H1 (cell line): Measurements from ENCODE around the gene DENND6B. TPM values are rescaled to one million over a fixed set of nuclear protein-coding genes. Genes with fewer than 3 reads are reported as not detected.

ENCODE experiments used
- ATF3 ChIP-seq: IDR thresholded peaks from 2 replicates; pipeline ENCODE4 v1.6.1; 2011; ENCODE audit warnings: low read depth, mild to moderate bottlenecking, low read length; ENCODE audit not compliant: insufficient read depth
- NANOG ChIP-seq: IDR thresholded peaks from 2 replicates; pipeline ENCODE4 v1.6.1; 2011; ENCODE audit warnings: low read length, low read depth, mild to moderate bottlenecking, inconsistent platforms; ENCODE audit not compliant: insufficient read depth, poor library complexity, severe bottlenecking
- NRF1 ChIP-seq: IDR thresholded peaks from 2 replicates; pipeline ENCODE4 v1.6.1; 2011; ENCODE audit warnings: mild to moderate bottlenecking, low read depth, low read length, improper control_type of control experiment
- TAF7 ChIP-seq: optimal IDR thresholded peaks from 2 replicates; pipeline ENCODE3; 2011; ENCODE audit warnings: low read depth, mild to moderate bottlenecking, inconsistent platforms, low read length, moderate library complexity, borderline replicate concordance
- TCF12 ChIP-seq: IDR thresholded peaks from 2 replicates; pipeline ENCODE4 v1.6.1; 2011; ENCODE audit warnings: low read depth, mild to moderate bottlenecking, low read length
- YY1 ChIP-seq: IDR thresholded peaks from 2 replicates; pipeline ENCODE4 v1.6.1; 2011; ENCODE audit warnings: low read depth, mild to moderate bottlenecking, low read length
- ZNF274 ChIP-seq: IDR thresholded peaks from 2 replicates; pipeline ENCODE4 v1.7.0; 2012; ENCODE audit warnings: low read length, borderline replicate concordance; ENCODE audit errors: extremely low read depth
- polyA plus RNA-seq, 7 experiments: library from polyadenylated mRNA; depleted of rRNA in 3 of 7; stranded (reverse) in 5 of 7; unstranded in 2 of 7; fragments of >200 nt in 5 of 7; fragments of 200-250 nt in 2 of 7; gene quantifications; 1 replicate in 5 of 7; 2 replicates in 1 of 7; 4 replicates in 1 of 7; pipeline versions ENCODE4 v1.2.1 to v1.2.3, GENCODE V29; 2011 to 2013; ENCODE audit warnings: missing spikeins in 2 of 7, mixed read lengths in 2 of 7
- total RNA-seq: library from RNA; stranded (reverse); fragmentation: NEBNext Ultra II Directional; extraction: Animal tissue kit (Norgen Biotek cat#: 25700); gene quantifications from 2 replicates; pipeline ENCODE4 v1.2.1, GENCODE V29; 2021

Gene DENND6B
- total and polyA plus RNA-seq, 2 of the 8 experiments (the other 6 are each of a cell fraction or from before 2014, with no cell fraction given): 1.1 to 1.9 TPM

- TF ChIP-seq TAF7: peak; percentile 31
- no peak for TF ChIP-seq ZNF274
- TF ChIP-seq YY1: peak; percentile 91
- TF ChIP-seq ATF3: no peak
- no peak for TF ChIP-seq NRF1
- TF ChIP-seq TCF12: no peak
- no peak for TF ChIP-seq NANOG
Measured at GRCh38 chr22:50342651-50343540, 16.1 kb upstream of the DENND6B start, which contains the start of gene PPP6R2 (continued).
